IPS-11a (cell line): ENCODE data around the gene ZFAND3.

Experiments
- H3K4me3 ChIP-seq: one replicate; pipeline ENCODE4 v1.5.1; 2013; ENCODE audit warnings: low read depth, low read length, control low read depth

The ZFAND3 gene

DNA sequence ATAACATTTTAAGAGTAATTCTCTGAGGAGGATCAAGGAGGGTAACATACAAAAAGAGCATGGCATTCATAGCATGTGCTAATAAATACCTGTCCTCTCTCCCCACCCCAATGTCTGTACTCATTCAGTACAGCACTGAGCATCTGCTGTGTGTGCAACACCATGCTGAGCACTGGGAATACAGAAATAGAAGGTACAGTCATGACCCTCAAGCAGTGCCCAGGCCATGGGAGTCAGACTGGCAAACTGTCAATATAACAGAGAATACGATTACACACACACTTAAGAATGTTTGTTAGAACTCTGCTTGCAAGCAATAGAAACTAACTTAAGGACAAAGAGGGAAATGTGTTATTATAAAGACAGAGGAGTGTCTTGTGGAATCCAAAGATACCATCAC is 24.7 kb upstream of the ZFAND3 start:
- H3K4me3 ChIP-seq: no peak overlapping the region

DNA sequence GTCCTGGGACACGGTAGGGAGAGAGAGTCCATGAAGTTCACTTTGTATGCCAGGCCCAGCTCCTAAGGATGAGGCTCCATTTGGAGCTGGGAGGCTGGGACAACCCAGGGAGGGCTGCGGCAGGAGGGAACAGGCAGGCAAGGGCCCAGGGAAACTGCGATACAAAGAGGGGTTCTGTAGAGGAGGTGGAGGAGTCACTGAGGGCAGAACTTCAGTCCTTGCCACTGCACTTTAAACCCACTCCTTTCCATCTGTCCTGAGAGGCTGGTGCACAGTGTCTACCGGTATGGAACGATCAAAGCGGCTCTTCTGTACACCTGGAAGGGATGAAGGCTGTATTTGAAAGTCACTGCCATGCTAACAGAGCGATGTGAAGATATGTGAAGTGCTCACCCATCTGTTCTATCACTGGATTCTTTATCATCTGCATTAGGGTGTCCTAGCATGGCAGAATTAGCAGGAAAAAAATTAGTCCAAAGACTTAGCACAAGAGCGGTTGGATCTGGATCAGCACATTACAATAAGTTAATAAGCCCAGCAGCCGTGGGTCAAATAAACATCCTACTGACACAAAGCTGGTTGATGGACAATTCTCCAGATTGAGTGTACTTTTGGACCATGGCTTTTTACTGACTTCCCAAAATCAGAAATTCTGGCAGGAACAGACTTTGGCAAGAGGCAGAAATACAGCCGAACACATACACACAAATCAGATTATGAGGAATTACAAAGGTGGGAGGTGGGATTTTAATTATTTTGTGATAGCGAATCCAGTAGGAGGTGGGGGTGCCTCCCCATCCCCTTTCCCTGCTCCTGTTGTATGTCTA is 20.9 kb upstream of the ZFAND3 start:
- H3K4me3 ChIP-seq: no peak overlapping the region

DNA sequence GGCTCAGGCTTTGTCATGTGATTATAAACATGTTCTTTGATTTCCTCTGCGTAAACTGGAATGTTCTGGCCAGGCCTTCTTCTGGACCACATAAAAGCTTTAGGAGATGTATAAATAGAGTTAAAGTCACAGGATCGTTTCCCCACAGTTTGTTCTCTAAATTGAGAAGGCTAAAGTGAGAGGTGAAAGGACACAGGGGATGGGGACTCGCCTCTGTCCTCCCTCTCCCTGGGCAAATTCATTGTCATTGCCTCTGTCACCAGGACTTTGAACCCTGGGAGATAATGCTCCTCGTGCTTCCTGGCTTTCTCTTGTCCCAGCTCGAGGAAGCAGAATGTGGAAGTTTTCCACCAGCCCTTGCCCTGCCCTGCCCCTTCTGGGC is 20.3 kb upstream of the ZFAND3 start:
- no peak overlapping the region for H3K4me3 ChIP-seq

DNA sequence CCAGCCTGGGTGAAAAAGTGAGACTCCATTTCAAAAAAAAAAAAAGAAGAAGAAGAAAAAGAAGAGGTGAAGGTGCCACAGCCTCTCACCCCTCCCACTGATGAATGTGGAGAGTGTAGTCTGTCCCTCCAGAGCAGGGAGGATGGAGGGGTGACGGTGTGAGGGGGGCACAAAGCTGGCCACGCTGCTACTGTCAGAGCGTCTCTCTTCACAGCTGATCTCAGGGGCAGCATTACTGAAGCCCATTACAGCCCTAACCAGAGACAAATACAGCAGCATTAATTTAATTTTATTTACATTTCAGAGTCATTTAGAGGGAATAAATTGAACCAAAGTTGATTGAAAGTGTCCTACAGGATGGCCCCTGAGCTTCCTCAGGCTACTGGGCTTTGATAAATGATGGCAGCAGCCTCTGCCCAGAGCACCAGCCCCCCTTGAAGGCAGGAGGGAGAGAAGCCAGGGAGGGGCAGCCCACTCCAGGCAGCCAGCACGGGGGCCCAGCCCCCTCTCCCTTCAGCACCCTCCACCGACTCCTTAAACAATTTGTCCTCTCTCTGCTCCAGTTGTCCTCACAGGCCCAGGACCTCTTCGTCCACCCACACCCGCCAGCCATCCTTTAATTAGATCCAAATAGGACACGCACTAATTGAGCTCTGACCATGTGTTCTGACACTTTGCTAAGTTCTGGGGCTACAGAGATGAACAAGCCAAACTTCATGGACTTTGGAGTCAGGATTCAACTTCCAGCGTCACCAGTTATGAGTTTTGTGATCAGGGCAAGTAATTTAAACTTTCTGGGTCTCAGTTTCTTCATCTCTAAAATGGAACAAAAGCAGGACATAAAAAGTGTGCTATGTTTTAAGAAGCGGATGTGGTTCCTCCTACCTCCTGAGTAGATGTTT is 18.6 kb upstream of the ZFAND3 start:
- H3K4me3 ChIP-seq: no peak overlapping the region

DNA sequence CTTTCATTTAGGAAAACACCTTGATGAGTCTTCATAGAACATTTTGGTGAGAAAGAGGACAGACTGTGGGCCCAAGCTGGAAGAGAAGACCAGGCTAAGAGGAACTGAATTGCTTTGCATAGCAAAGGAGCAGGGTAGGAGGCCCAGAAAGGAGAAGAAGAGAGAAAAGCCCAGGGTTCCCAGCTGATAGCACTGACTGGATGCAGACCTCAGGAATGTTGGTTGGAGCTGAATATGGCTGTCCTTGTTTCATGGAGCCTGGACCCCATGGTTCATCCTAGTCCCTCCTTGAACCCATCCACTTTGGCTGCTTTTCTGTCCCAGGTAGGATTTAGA is 18.0 kb upstream of the ZFAND3 start:
- no peak overlapping the region for H3K4me3 ChIP-seq

DNA sequence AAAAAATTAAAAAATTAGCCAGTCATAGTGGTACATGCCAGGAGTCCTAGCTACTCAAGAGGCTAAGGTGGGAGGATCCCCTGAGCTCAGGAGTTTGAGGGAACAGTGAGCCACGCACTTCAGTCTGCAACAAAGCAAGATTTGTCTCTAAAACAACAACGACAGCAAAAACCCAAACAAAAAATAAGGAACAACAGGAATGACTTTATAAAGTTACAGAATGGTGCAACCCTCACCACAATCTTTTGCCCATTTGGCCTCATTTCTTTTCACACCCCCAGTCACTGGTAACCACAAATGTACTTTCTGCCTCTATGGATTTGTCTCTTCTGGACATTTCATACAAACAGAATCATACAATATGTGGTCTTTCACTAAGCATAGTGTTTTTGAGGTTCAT is 16.7 kb upstream of the ZFAND3 start:
- H3K4me3 ChIP-seq: no peak overlapping the region

DNA sequence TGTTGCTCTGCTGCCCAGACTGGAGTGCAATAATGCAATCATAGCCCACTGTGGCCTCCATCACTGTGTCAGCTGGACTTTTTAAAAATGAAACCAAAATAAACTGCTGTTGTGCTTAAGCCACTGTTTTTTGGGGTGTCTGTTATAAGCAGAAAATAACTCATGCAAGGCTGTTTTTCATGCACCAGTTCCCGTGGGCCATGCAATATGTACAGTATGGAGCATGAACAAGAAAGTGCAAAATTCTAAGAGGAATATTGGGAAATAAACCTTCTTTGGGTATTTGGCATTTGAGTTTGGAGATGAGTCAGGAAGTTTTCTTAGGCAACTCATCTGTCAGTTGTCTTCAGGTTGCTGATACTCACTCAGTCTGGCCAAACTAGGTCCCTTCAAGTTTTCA is 14.9 kb upstream of the ZFAND3 start:
- H3K4me3 ChIP-seq: no peak overlapping the region

DNA sequence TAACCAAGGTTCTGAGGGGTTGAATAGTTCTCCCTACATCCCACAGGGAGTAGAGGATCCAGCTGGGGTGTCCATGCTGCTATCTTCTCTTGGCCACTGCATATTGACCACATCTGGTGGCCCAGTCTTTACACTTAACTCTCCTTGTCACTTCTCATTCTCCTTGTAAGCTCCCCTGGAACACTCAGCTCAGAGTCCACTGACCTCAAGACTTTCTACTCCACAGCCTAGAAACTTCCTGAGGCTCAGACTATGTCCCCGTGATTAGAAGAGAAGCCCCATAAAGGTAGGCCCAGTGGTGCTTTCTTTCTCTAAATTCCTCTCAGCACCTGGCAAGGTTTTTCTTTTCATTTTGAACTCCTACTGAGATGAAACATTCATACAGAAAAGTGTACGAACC is 13.3 kb upstream of the ZFAND3 start:
- H3K4me3 ChIP-seq: no peak overlapping the region

DNA sequence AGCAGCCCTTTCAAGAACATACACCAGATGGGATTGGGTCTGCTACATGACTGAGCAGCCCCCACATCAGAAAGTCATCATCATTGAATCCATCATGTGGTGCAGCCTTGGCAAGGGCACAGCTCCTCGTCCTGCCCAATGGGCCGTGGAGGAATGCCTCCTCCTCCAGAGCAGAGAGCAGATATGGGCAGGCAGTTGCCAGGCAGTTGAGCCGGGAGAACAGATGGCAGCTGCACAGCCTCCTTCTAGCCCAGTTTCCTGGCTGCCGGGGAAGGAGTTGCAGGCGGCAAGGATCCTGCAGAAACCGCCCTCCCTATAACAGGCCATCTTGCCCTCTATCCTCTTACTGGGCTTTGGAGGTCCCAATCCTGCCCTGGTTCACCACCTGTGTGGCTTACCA is 11.9 kb upstream of the ZFAND3 start:
- no peak overlapping the region for H3K4me3 ChIP-seq

DNA sequence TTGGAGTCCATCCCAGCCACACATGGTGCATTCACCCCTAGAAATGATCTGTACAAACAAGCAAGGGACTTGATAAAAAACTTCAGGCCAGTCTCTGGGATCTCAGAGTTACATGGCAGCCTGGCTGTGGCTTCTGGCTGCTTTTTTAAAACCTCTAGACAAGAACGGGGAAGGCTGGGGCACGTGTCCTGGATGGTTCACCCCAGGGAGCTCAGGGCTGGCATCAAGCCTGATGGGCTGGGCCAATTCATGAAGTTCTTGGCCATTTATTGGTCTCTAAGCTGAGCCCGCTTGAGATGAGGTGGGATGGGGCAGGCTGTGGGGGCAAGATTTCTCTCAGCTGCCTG is 10.4 kb upstream of the ZFAND3 start:
- H3K4me3 ChIP-seq: no peak overlapping the region

DNA sequence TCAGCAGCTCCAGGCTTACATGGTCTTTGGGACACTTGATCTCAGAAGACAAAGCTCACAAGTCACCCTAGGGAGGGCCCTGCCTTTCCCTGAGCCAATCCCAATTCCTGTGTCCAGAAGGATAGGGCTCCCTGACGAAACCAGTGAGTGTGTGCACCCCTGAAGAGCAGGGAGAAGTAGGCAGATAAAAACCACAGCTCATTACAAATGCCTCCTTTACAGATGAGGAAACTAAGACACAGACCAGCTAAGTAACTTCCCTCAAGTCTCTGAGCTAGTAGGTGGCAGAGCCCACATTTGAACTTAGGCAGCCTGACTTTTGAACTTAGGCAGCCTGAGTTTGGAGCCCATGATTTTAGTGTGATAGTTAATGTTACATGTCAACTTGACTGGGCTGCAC is 6.7 kb upstream of the ZFAND3 start:
- H3K4me3 ChIP-seq: no peak overlapping the region

DNA sequence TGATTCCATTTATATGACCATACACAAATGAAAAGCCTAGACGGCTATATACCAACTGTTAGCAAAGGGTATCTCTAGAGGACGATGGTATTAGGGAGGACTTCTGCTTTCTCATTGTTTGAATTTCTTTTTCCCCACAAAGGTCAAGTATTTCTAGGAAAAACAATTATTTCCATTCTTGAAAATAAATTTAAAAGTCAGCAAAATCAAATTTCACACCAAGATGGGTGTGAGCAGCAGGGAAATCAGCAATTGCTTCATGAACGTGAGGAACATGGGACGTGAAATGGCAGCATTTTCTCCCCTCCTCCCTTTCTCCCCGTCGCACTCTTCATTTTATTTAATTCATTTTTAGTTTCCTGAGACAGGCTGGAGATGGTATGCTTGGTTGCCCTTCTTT is 5.2 kb upstream of the ZFAND3 start:
- H3K4me3 ChIP-seq: no peak overlapping the region

DNA sequence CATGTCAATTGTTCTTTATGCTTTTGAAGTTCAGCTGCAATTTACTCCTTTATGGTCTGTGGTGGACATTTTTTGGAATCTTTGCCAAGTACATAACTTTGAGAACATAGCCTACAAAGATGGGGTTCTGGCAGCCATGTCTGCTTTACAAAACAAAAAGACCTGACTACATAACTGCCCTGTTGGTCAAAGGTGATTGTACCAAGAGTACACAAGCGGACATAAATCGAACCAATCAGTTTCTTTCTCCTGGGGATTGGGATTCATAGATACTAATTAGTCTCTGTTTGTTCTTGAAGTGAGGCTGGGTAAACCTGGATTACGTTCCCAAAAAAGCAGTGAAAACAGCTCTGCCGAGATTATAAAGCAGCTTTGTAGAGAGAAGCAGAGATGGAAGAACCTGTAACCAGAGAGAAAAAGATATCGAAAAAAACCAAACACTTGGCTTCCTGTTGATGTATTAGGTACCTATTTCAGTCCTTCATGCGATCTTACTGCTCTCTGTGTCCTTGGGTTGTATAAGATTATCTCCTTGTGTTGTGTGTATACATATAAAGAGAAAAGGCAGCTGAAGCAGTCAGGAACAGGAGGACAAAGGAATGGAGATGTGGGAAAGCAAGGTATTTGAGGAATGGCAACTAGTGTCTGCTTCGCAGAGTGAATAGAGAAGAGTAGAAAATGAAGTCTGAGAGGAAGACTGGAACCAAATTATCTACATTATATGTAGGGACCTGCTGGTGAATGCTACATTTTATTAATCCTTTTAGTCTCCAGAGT is 2.7 kb upstream of the ZFAND3 start:
- no peak overlapping the region for H3K4me3 ChIP-seq

DNA sequence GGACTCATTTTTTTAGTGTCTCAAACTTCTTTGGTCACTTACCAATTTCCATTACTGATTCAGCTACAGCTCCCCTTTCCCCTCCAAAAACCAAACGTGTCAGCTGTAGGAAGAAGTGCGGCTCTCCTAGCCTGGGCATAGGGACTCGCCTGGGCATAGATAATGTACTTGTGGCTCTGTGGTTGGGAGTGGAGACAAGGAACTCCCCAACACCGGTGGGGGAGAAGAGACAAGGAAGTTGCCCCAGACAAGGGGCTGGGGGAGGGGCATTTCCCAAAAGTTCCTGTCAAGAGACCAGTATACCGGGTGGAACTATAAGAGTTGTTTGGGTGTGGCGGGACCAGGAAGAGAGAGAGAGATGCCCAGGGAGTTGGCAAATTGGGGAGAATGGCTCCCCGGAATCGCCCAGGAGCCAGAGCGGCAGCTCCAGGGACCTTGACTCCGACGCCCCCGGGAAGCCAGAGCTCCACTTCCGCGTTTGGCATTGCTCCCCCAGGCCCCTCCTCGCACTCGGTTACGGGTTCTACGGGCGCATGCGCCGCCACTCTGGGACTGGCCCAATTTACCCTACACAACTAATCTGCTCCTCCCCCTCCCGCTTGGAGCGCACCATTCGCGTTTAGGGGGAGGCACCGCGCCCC is 871 bp upstream of the ZFAND3 start:
- H3K4me3 ChIP-seq: peak overlapping the region; percentile 82

DNA sequence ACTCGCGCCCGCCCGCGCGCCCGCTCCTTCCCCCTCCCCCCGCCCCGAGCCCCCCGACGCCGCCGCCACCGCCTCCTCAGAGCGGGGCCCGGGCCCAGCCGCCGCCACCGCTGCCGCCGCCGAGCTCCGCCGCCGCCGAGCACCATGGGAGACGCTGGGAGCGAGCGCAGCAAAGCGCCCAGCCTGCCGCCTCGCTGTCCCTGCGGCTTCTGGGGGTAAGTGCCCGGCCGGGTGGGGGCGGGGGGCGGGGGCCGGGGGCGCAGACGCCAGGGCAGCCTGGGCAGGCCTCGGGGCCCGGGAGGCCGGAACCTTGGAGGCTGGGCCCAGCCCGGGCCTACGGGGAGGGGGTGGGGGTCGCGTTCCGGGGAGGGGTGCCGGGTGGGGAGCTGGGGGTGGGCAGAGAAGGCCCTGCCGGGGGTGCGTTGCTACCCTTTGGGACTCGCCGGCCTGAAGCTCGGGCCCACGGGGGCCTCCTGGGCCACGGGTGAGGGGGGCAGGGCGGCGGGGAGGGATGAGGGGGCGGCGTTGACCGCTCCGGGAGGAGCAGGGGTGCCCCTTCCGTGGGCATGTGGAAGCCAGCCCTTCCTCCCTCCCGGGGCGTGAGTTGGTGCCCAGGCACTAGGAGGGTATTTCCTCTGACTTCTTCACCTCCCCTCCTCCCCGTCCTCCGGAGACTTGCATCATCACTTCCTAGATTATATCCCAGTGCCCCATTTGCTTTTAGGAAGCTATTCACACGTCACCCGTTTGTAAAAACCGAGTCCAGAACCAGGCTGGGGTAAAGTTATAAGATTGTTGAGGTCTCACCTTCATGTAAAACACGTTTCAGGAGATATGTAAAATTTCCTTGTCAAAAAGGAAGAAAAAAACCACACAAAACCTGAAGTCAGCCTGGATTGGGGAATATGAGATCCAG is 533 bp downstream of the ZFAND3 start:
- peak overlapping the region; percentile 82 for H3K4me3 ChIP-seq

DNA sequence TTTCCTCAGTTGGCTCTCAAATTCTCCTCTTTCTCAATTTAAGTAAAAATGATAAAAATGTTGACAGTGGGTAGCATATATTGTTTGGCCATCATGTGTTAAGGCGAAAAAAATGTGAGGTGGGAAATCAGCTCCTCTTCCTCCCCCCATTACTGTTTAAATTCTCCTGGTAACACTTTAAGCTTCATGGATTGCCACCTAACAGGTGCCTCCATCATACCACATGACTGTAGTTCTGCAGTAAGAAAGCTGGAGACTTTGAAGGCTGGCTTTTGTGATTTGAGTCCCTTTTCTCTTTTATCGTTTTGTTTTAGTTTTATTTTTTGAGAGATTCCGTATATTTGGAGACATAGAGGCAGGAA is 1.2 kb downstream of the ZFAND3 start:
- H3K4me3 ChIP-seq: peak overlapping the region; percentile 71

DNA sequence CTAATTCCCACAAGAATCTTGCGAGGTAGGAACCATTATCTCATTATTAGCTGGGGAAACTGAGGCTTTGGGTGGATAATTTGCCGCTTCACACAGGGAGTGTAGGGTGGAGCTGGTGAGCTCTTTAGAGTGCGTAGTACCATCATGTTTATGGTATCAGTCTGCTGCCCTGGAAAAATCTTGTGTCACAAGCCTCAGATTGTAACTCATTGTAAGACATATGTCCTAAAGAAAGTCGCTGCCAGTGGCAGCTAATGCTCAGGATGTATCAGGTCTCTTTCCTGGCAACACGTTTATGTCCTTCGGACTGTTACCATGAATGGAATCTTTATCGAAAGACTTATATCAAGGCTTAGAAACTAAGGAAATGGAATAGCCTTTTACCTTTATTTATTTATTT is 1.9 kb downstream of the ZFAND3 start:
- H3K4me3 ChIP-seq: no peak overlapping the region

DNA sequence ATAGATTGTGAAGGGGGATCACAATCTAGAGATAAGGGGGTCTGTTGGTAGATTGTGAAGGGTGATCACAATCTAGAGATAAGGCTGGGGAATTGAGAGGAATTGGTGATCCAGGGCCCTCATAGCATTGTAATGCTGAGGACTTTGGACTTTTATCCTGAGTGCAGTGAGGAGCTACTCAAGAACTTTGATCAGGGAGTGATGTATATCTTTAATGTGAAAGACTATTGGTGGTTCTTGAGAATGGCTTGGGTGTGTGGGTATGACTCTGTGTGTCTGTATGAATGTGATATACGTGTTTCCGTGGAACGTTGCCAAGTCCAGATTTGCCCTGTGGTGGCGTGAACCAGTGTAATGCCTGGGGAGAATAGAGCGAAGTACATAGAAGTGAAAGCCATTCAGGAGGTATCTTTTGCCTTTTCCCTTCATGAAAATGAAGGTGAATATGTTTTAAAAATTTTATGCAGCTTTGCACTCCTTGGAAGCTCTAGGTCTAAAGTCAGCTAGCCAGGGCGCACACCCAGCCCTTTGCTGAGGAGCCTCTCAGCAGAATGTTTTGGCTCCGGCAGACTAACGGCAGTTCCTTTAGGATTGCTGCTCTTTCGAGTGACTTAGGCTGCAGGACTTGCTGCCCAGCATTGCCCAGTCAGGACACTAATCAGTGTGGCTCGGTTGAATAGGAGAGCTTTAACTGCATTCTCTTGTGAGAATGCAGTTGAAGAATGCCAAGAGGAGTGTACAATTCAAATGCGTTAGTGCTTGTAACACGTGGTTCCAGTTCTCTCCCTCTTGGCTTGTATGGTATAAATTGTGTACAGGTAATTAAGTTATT is 3.5 kb downstream of the ZFAND3 start:
- H3K4me3 ChIP-seq: no peak overlapping the region

DNA sequence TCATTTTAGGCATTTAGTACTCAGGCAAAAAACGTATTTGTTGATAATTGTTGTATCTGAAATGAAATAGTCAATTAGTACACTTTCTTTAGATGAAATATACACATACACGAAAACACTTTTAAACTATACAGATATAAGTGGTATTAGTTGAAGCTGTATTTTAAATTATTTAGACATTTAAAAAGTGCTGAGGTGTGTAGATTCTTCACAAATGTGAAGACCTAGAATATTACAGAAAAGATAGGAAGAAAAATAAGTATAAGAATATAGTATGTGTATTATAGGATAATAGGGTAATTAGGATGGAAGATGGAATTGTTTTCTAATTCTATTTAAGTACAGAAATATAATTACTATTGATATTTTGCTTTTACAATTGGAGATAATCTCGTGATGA is 4.6 kb downstream of the ZFAND3 start:
- H3K4me3 ChIP-seq: no peak overlapping the region
